Adrenal gland (tissue), 5 donors: ENCODE measurements around the gene SEPTIN12.

Experiments
- POLR2A ChIP-seq, 2 donors: fragments of 450-650 bp; IDR thresholded peaks; one replicate each; pipeline ENCODE4 v1.6.1; 2017; ENCODE audit warnings: antibody characterized with exemption in 2 of 2, mild to moderate bottlenecking in 2 of 2, moderate library complexity in 1 of 2
- TF ChIP-seq, protein P1 (sequence below), 6 experiments: fragments of 450-650 bp in 4 of 6; fragments of 200-600 bp in 2 of 6; sonication (generic) in 1 of 6; IDR thresholded peaks; 1 replicate in 5 of 6; 2 replicates in 1 of 6; pipeline versions ENCODE4 v1.5.1 to v1.8.0; 2016 to 2021; ENCODE audit warnings: antibody characterized with exemption in 6 of 6, mild to moderate bottlenecking in 2 of 6, moderate library complexity in 1 of 6
- donor health status: DM: no; HTN: no; CAD: no.

GRCh38 chr16:4800290-4801041, 12.3 kb upstream of the SEPTIN12 start:
- TF ChIP-seq, protein P1, sequence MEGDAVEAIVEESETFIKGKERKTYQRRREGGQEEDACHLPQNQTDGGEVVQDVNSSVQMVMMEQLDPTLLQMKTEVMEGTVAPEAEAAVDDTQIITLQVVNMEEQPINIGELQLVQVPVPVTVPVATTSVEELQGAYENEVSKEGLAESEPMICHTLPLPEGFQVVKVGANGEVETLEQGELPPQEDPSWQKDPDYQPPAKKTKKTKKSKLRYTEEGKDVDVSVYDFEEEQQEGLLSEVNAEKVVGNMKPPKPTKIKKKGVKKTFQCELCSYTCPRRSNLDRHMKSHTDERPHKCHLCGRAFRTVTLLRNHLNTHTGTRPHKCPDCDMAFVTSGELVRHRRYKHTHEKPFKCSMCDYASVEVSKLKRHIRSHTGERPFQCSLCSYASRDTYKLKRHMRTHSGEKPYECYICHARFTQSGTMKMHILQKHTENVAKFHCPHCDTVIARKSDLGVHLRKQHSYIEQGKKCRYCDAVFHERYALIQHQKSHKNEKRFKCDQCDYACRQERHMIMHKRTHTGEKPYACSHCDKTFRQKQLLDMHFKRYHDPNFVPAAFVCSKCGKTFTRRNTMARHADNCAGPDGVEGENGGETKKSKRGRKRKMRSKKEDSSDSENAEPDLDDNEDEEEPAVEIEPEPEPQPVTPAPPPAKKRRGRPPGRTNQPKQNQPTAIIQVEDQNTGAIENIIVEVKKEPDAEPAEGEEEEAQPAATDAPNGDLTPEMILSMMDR (IDR thresholded peaks at IDR 0.05), result no peak
- peak in 1 of 2 donors; percentile 54 for TF ChIP-seq POLR2A (IDR thresholded peaks at IDR 0.05)
